Erythroblast (primary cell): Measurements from ENCODE around the gene KISS1R.
"Not testable (repeated sequence)": the region's sequence is repeated elsewhere in the genome, so short reads cannot be mapped to it uniquely, and the experiment has no call there.

Experiments used
- DNase-seq, 2 experiments: peaks; one replicate each; lab custom pipeline; 2025; lab: John Stamatoyannopoulos, UW
- GATA1 ChIP-seq: IDR thresholded peaks from 2 replicates; pipeline ENCODE4 v1.6.1; 2011; ENCODE audit warnings: low read depth, mild to moderate bottlenecking, control low read depth, low read length, moderate library complexity
- POLR2A ChIP-seq: IDR thresholded peaks from 2 replicates; pipeline ENCODE4 v1.6.1; 2011; ENCODE audit warnings: mild to moderate bottlenecking, low read length

The KISS1R gene

GRCh38 chr19:950352-951066 lies 33.4 kb downstream of the KISS1R start:
- TF ChIP-seq GATA1 = no peak
- no peak for TF ChIP-seq POLR2A
- no peak for DNase-seq

- no peak for DNase-seq
- no peak for TF ChIP-seq POLR2A
- no peak for TF ChIP-seq GATA1
These were observed 35.0 kb downstream of the KISS1R start for GRCh38 chr19:952049-952679.

GRCh38 chr19:952680-953444 lies 35.7 kb downstream of the KISS1R start:
- no peak for DNase-seq
- no peak for TF ChIP-seq POLR2A
- no peak for TF ChIP-seq GATA1

GRCh38 chr19:953445-954271 lies 36.5 kb downstream of the KISS1R start:
- no peak for DNase-seq
- TF ChIP-seq GATA1 (no peak), POLR2A (no peak)

GRCh38 chr19:954272-954671 lies 37.1 kb downstream of the KISS1R start:
- no peak for DNase-seq
- TF ChIP-seq GATA1 (no peak), POLR2A (no peak)

GRCh38 chr19:954672-955494 lies 37.8 kb downstream of the KISS1R start:
- no peak for TF ChIP-seq GATA1
- TF ChIP-seq POLR2A = no peak
- peak; percentile 54 to 67 for DNase-seq

GRCh38 chr19:955803-956765 lies 39.0 kb downstream of the KISS1R start:
- TF ChIP-seq GATA1 (no peak), POLR2A (no peak)
- no peak for DNase-seq

GRCh38 chr19:956766-957440 lies 39.8 kb downstream of the KISS1R start:
- no peak for DNase-seq
- TF ChIP-seq POLR2A = no peak
- TF ChIP-seq GATA1 = no peak

- DNase-seq = not testable (repeated sequence)
These were observed 40.4 kb downstream of the KISS1R start for GRCh38 chr19:957578-957977.

GRCh38 chr19:958967-959855 lies 42.1 kb downstream of the KISS1R start:
- no peak for TF ChIP-seq GATA1
- TF ChIP-seq POLR2A = no peak
- peak in 1 of 2 experiments; percentile 53 for DNase-seq
